GM12878 (cell line): ENCODE measurements around the gene TOMM40. TPM values are rescaled to one million over a fixed set of nuclear protein-coding genes. Genes with fewer than 3 reads are reported as not detected.

Experiments used
- ATAC-seq: fragments of 200-7000 bp; cut with Tn5 transposase; 3 replicates; pipeline ENCODE4 v1.9.1; 2020; ENCODE audit warnings: mild to moderate bottlenecking, moderate library complexity
- BruUV-seq: library from RNA; stranded (reverse); fragments of 400-500 nt; replicated peaks from 2 replicates; lab custom pipeline; 2021; lab: Mats Ljungman, UMichigan
- CTCF ChIA-PET: fragments of 300-600 bp; sonication (Branson Sonifier 250); formaldehyde crosslinking; extraction: SDS; loops from one replicate; lab custom pipeline; 2021; ENCODE audit warnings: inconsistent platforms; lab: Yijun Ruan, JAX
- POLR2A ChIA-PET: fragments of 350-600 bp; formaldehyde crosslinking; extraction: SDS; loops from one replicate; lab custom pipeline; 2021; ENCODE audit warnings: inconsistent platforms; lab: Charles Lee
- RAD21 ChIA-PET: fragments of 300-600 bp; sonication (Branson Sonifier 250); formaldehyde crosslinking; loops from one replicate; lab custom pipeline; 2023; ENCODE audit warnings: antibody characterized with exemption; ENCODE audit not compliant: unreplicated experiment; lab: Charles Lee
- SMC1A ChIA-PET: fragments of 300-600 bp; sonication (Branson Sonifier 250); formaldehyde crosslinking; loops from one replicate; lab custom pipeline; 2023; ENCODE audit not compliant: unreplicated experiment, uncharacterized antibody; lab: Charles Lee
- DNase-seq: peaks from one replicate; pipeline ENCODE4 v3.0.0-alpha.2; 2011; ENCODE audit warnings: low read depth, low spot score
- FAIRE-seq: peaks from 3 replicates; lab custom pipeline; 2011; peaks lifted over from hg19 to GRCh38; lab: Jason Lieb, UNC
- H2AFZ ChIP-seq: 2 replicates; pipeline ENCODE4 v1.6.0; 2011; ENCODE audit warnings: low read depth, low read length, control low read depth; ENCODE audit not compliant: control insufficient read depth
- H3K27ac ChIP-seq: 2 replicates; pipeline ENCODE4 v1.5.1; 2011; ENCODE audit warnings: control low read depth; ENCODE audit not compliant: control insufficient read depth, insufficient read depth
- H3K27me3 ChIP-seq, 2 experiments: replicated peaks in 1 of 2; 2 replicates each; pipeline versions ENCODE4 v1.6.0 to v1.6.1; 2011; ENCODE audit warnings: low read length in 1 of 2; ENCODE audit not compliant: control insufficient read depth in 2 of 2, insufficient read depth in 2 of 2
- H3K36me3 ChIP-seq, 2 experiments: 2 replicates each; pipeline ENCODE4 v1.5.1; 2011; ENCODE audit warnings: low read length in 1 of 2; ENCODE audit not compliant: control insufficient read depth in 2 of 2, insufficient read depth in 2 of 2
- H3K4me1 ChIP-seq: 2 replicates; pipeline ENCODE4 v1.6.1; 2011; ENCODE audit warnings: mild to moderate bottlenecking, low read length, moderate library complexity, mixed read lengths; ENCODE audit not compliant: control insufficient read depth, insufficient read depth
- H3K4me2 ChIP-seq: 2 replicates; pipeline ENCODE4 v1.6.0; 2011; ENCODE audit warnings: control low read depth; ENCODE audit not compliant: control insufficient read depth, insufficient read depth
- H3K4me3 ChIP-seq: fragments of 200-600 bp; sonication (generic); 2 replicates; pipeline ENCODE4 v1.5.1; 2016
- H3K79me2 ChIP-seq: 2 replicates; pipeline ENCODE4 v1.6.0; 2011; ENCODE audit warnings: low read length; ENCODE audit not compliant: control insufficient read depth, insufficient read depth
- H3K9ac ChIP-seq: 2 replicates; pipeline ENCODE4 v1.8.0; 2011; ENCODE audit warnings: low read length, control low read depth, mixed read lengths; ENCODE audit not compliant: control insufficient read depth, insufficient read depth
- H3K9me3 ChIP-seq: replicated peaks from 3 replicates; pipeline ENCODE4 v1.5.1; 2011; ENCODE audit warnings: mild to moderate bottlenecking, low read length; ENCODE audit not compliant: control insufficient read depth, insufficient read depth
- H4K20me1 ChIP-seq: 2 replicates; pipeline ENCODE4 v1.6.0; 2011; ENCODE audit not compliant: control insufficient read depth, insufficient read depth
- BACH1 ChIP-seq: fragments of 450-650 bp; IDR thresholded peaks from 2 replicates; pipeline ENCODE4 v1.6.1; 2017; ENCODE audit warnings: mild to moderate bottlenecking, borderline replicate concordance
- BCL11A ChIP-seq: IDR thresholded peaks from 2 replicates; pipeline ENCODE4 v1.6.1; 2011; ENCODE audit warnings: low read depth, low read length
- CEBPZ ChIP-seq: fragments of 150-350 bp; IDR thresholded peaks from 2 replicates; pipeline ENCODE4 v1.6.1; 2016; ENCODE audit warnings: low read depth, low read length
- CREM ChIP-seq: IDR thresholded peaks from 2 replicates; pipeline ENCODE4 v1.6.1; 2014; ENCODE audit warnings: antibody characterized with exemption, low read depth
- HCFC1 ChIP-seq: fragments of 150-350 bp; IDR thresholded peaks from 2 replicates; pipeline ENCODE4 v1.6.1; 2014; ENCODE audit warnings: low read length
- IRF3 ChIP-seq: fragments of 450-650 bp; IDR thresholded peaks from 2 replicates; pipeline ENCODE4 v1.6.1; 2014; ENCODE audit warnings: mild to moderate bottlenecking
- IRF4 ChIP-seq: IDR thresholded peaks from 2 replicates; pipeline ENCODE4 v1.6.1; 2011; ENCODE audit warnings: low read depth, low read length
- MEF2B ChIP-seq: fragments of 450-650 bp; IDR thresholded peaks from 2 replicates; pipeline ENCODE4 v1.6.1; 2018; ENCODE audit warnings: mild to moderate bottlenecking, moderate library complexity; ENCODE audit not compliant: partially characterized antibody, poor library complexity, severe bottlenecking
- MTA3 ChIP-seq: IDR thresholded peaks from 2 replicates; pipeline ENCODE4 v1.6.1; 2012; ENCODE audit warnings: low read length, inconsistent platforms, borderline replicate concordance
- NFYB ChIP-seq: IDR thresholded peaks from 2 replicates; pipeline ENCODE4 v1.6.1; 2011; ENCODE audit warnings: low read depth, mild to moderate bottlenecking, low read length, improper control_type of control experiment, moderate library complexity; ENCODE audit not compliant: insufficient read depth
- POU2F2 ChIP-seq: IDR thresholded peaks from 3 replicates; pipeline ENCODE4 v1.6.1; 2011; ENCODE audit warnings: low read depth, mild to moderate bottlenecking, low read length, borderline replicate concordance
- RELA ChIP-seq: fragments of 450-650 bp; IDR thresholded peaks from 2 replicates; pipeline ENCODE4 v1.8.0; 2014; ENCODE audit warnings: borderline replicate concordance; ENCODE audit not compliant: partially characterized antibody
- SUPT20H ChIP-seq: IDR thresholded peaks from 2 replicates; pipeline ENCODE4 v1.6.1; 2011; ENCODE audit warnings: low read depth, mild to moderate bottlenecking, low read length, moderate library complexity, borderline replicate concordance; ENCODE audit not compliant: control insufficient read depth
- TCF12 ChIP-seq: IDR thresholded peaks from 2 replicates; pipeline ENCODE4 v1.6.1; 2011; ENCODE audit warnings: low read depth, mild to moderate bottlenecking, low read length
- TCF7 ChIP-seq: IDR thresholded peaks from 2 replicates; pipeline ENCODE4 v1.6.1; 2014; ENCODE audit warnings: antibody characterized with exemption, borderline replicate concordance
- USF1 ChIP-seq: IDR thresholded peaks from 2 replicates; pipeline ENCODE4 v1.6.1; 2011; ENCODE audit warnings: borderline replicate concordance, low read depth, mild to moderate bottlenecking, moderate library complexity, mixed read lengths, low read length; ENCODE audit not compliant: insufficient read depth; ENCODE audit errors: extremely low read length
- WGBS: methylation state at CpG from one replicate; pipeline ENCODE4 v1.1.6; 2016; ENCODE audit warnings: low lambda C conversion rate; ENCODE audit not compliant: insufficient replicate concordance, insufficient coverage; ENCODE audit errors: missing lambda C conversion rate; 5-methylcytosine and 5-hydroxymethylcytosine counted together
- in situ Hi-C: fragments of 300-500 bp; cut with MboI; formaldehyde crosslinking; loops from 9 replicates; pipeline ENCODE4 v1.14.3; 2018; ENCODE audit warnings: mixed read lengths
- intact Hi-C: fragments of 100-400 bp; cut with micrococcal nuclease; formaldehyde crosslinking; loops from one replicate; pipeline ENCODE4 v1.14.2; 2022; ENCODE audit not compliant: unreplicated experiment
- polyA plus RNA-seq, 11 experiments: library from polyadenylated mRNA; depleted of rRNA in 4 of 11; unstranded in 6 of 11; stranded (reverse) in 5 of 11; fragments of >200 nt; fragmentation: Nextera tagmentation in 4 of 11; fragmentation: Illumina TruSeq in 1 of 11; extraction: Ambion mirVana in 4 of 11; extraction: Trizol in 1 of 11; gene quantifications; 1 replicate in 1 of 11; 2 replicates in 10 of 11; pipeline versions ENCODE4 v1.2.1 to v1.2.3, GENCODE V29; 2011 to 2016; ENCODE audit warnings: inconsistent platforms in 2 of 11, missing spikeins in 2 of 11, low read depth in 1 of 11
- total RNA-seq, 4 experiments: library from RNA; depleted of rRNA in 3 of 4; stranded (reverse); fragments of >200 nt in 3 of 4; fragmentation: Illumina TruSeq in 1 of 4; extraction: Trizol in 1 of 4; gene quantifications; 2 replicates each; pipeline versions ENCODE4 v1.2.1 to v1.2.3, GENCODE V29; 2013 to 2021

Gene TOMM40
- total and polyA plus RNA-seq, 10 of the 15 experiments (the other 5 are each of a cell fraction or from before 2014, with no cell fraction given), result 0.85 to 221 (median 99.9) TPM

GRCh38 chr19:44900328-44901244 is 9.5 kb downstream of the TOMM40 start (continued):
- TF ChIP-seq RELA, result no peak
- TF ChIP-seq, all 136 proteins: peak for 0

GRCh38 chr19:44903216-44903601 is 12.2 kb downstream of the TOMM40 start:
- ChIA-PET SMC1A (interaction anchor here (2.3 kb wide), 1 partner anchor 48 kb away, joined by 11 read pairs; no protein-coding TSS in a partner anchor), RAD21 (interaction anchor here (0.9 to 2.3 kb wide), 3 partner anchors 49 to 284 kb away, joined by 3 to 8 read pairs (median 3); no protein-coding TSS in a partner anchor), POLR2A (no interaction called here), CTCF (interaction anchor here (0.8 to 4.3 kb wide), 10 partner anchors 11 to 214 kb away, joined by 3 to 34 read pairs (median 4); partner anchors contain the start of genes APOC1, CLPTM1 and TOMM40)
- intact Hi-C loops, result loop anchor here (2.0 kb wide), 2 partner anchors 48 to 156 kb away; no protein-coding TSS in a partner anchor
- DNase-seq (no peak), ATAC-seq (no peak; the same call in 2 of the 3 replicates), FAIRE-seq (no peak)
- Histone ChIP-seq H3K36me3 (peaks cover 8 to 22% of the 10 kb centered on the region in 2 experiments; a peak in 3 of 4 replicates), H3K4me1 (no peaks in the 10 kb centered on the region), H3K27ac (no peak overlapping the region), H3K79me2 (no peaks in the 10 kb centered on the region), H2AFZ (no peak overlapping the region), H4K20me1 (no peaks in the 10 kb centered on the region; the same call in 1 of the 2 replicates), H3K9ac (no peak overlapping the region), H3K27me3 (no peaks in the 10 kb centered on the region), H3K4me2 (no peak overlapping the region), H3K9me3 (no peaks in the 10 kb centered on the region), H3K4me3 (no peak overlapping the region)
- in situ Hi-C loops, result loop anchor here (5.0 to 10.0 kb wide), 3 partner anchors 52 to 432 kb away; partner anchors contain the start of gene CLPTM1
- TSS peak; percentile 54 for BruUV-seq
- WGBS, result 65% methylated on average over 11 of the region's 15 CpGs
- no peak for TF ChIP-seq TCF7
- TF ChIP-seq CEBPZ, result no peak
- TF ChIP-seq MTA3, result no peak
- no peak for TF ChIP-seq BACH1
- no peak for TF ChIP-seq IRF3
- no peak for TF ChIP-seq HCFC1
- TF ChIP-seq TCF12, result no peak
- TF ChIP-seq NFYB, result no peak
- TF ChIP-seq CREM, result no peak
- no peak for TF ChIP-seq POU2F2
- no peak for TF ChIP-seq IRF4
- TF ChIP-seq MEF2B, result no peak
- no peak for TF ChIP-seq USF1
- TF ChIP-seq BCL11A, result no peak
- no peak for TF ChIP-seq SUPT20H
